ENCODE data around the gene WDFY4. TPM values are rescaled to one million over a fixed set of nuclear protein-coding genes. Genes with fewer than 3 reads are reported as not detected.

Gene WDFY4
- total and polyA plus RNA-seq, 2 of the 4 experiments (the other 2 are of a cell fraction), result not detected

DNA sequence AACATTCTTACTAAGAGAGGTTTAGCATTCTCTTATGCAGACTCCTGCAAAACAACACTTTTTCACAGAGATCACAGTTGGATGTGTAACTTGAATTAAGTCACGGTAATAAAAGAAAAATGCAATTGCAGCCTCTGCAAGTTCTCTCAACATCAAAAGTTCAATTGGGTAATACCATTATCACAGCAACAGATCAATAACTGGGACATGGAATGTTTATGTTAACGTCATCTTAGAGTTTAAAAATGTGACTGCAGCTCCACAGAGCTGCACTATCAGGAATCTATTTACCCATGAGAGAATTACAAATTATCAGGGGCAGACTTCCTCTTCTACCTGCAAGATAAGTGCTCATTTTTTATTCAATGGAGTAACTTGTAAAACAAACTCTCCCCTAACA, 344.0 kb downstream of the WDFY4 start:
- no peak overlapping the region for H3K23ac ChIP-seq (ENCODE audit: low read depth, low read length)
- no peak overlapping the region for H3K14ac ChIP-seq (replicated peaks; ENCODE audit: low read depth, low read length)
- H3K4me2 ChIP-seq (ENCODE audit: low read depth, low read length), result no peak overlapping the region
- H2AK5ac ChIP-seq (ENCODE audit: low read depth, low read length), result no peak overlapping the region
- no peak overlapping the region for H4K8ac ChIP-seq (ENCODE audit: low read depth in 2 of 2, low read length in 2 of 2)
- ATAC-seq (ENCODE audit: low read depth) (no peak), DNase-seq (no peak)
- H3K9ac ChIP-seq (ENCODE audit: low read depth, low read length), result no peak overlapping the region
- H2BK120ac ChIP-seq (ENCODE audit: low read depth, low read length), result no peak overlapping the region
- H3K36me3 ChIP-seq (ENCODE audit: control insufficient read depth, insufficient read depth, low read length), result peaks cover 6% of the 10 kb centered on the region; the same call in 1 of the 2 replicates
- no peak overlapping the region for H2BK15ac ChIP-seq (ENCODE audit: low read depth, low read length)
- H4K5ac ChIP-seq (ENCODE audit: low read depth, low read length), result no peak overlapping the region
- H3K4me1 ChIP-seq (ENCODE audit: control insufficient read depth, insufficient read depth, low read length), result peaks cover 3% of the 10 kb centered on the region; the same call in 1 of the 2 replicates
- in situ Hi-C loops (cut with MboI; ENCODE audit: low sequenced_read_pairs) (no loop called here), intact Hi-C loops (cut with micrococcal nuclease) (no loop called here), dilution Hi-C loops (cut with HindIII; ENCODE audit: low sequenced_read_pairs, unreplicated experiment) (no loop called here)
- POLR2A ChIA-PET (ENCODE audit: unreplicated experiment), result no interaction called here
- H3K4ac ChIP-seq (ENCODE audit: low read depth, low read length), result no peak overlapping the region
- H2AFZ ChIP-seq (replicated peaks; ENCODE audit: low read length, poor library complexity), result no peak overlapping the region
- no peaks in the 10 kb centered on the region for H3K79me1 ChIP-seq (ENCODE audit: low read depth in 1 of 2, low read length in 2 of 2)
- H3K18ac ChIP-seq (ENCODE audit: low read depth, low read length), result no peak overlapping the region
- TF ChIP-seq RCOR1 (IDR thresholded peaks at IDR 0.05; ENCODE audit: insufficient replicate concordance, low read length) (no peak), FOS (IDR thresholded peaks at IDR 0.05; ENCODE audit: low read depth, low read length) (no peak), NFE2L2 (IDR thresholded peaks at IDR 0.05; ENCODE audit: low read depth, low read length) (no peak), CHD1 (IDR thresholded peaks at IDR 0.05; ENCODE audit: low read depth, low read length) (no peak), SMC3 (IDR thresholded peaks at IDR 0.05; ENCODE audit: low read depth, low read length) (no peak), CEBPB (IDR thresholded peaks at IDR 0.05; ENCODE audit: low read depth, low read length) (no peak)
- TF ChIP-seq, protein P1, sequence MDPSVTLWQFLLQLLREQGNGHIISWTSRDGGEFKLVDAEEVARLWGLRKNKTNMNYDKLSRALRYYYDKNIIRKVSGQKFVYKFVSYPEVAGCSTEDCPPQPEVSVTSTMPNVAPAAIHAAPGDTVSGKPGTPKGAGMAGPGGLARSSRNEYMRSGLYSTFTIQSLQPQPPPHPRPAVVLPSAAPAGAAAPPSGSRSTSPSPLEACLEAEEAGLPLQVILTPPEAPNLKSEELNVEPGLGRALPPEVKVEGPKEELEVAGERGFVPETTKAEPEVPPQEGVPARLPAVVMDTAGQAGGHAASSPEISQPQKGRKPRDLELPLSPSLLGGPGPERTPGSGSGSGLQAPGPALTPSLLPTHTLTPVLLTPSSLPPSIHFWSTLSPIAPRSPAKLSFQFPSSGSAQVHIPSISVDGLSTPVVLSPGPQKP (IDR thresholded peaks at IDR 0.05; ENCODE audit: borderline replicate concordance, low read depth, low read length), result no peak
- H3K4me3 ChIP-seq (ENCODE audit: insufficient read depth, low read depth, low read length), result no peak overlapping the region
- no peaks in the 10 kb centered on the region for H4K20me1 ChIP-seq (ENCODE audit: insufficient read depth, low read length)
- H4K91ac ChIP-seq (ENCODE audit: insufficient read depth, low read depth, low read length), result no peak overlapping the region
- H2AK9ac ChIP-seq (replicated peaks; ENCODE audit: low read depth, low read length, poor library complexity), result no peak overlapping the region
- no TSS peak for BruUV-seq (replicated peaks)
- H2BK5ac ChIP-seq (ENCODE audit: low read depth, low read length, poor library complexity, severe bottlenecking), result no peak overlapping the region
- no peak overlapping the region for H3K27ac ChIP-seq (ENCODE audit: insufficient read depth, low read length)
- no CpG with 5 or more reads among the region's 2 CpGs for WGBS, 2 experiments (ENCODE audit: extremely low coverage in 2 of 2, insufficient read length in 1 of 2)
- no peak overlapping the region for H3K56ac ChIP-seq (ENCODE audit: extremely low read depth, insufficient read depth, low read length)
- peaks cover 5% of the 10 kb centered on the region; the same call in 1 of the 2 replicates for H3K9me1 ChIP-seq (ENCODE audit: insufficient read depth, low read length)
- no peaks in the 10 kb centered on the region for H3K27me3 ChIP-seq (ENCODE audit: control insufficient read depth, insufficient read depth, low read length)
- CTCF ChIA-PET, result no interaction called here
- no peak overlapping the region for H2BK20ac ChIP-seq (ENCODE audit: low read depth, low read length)
- no peaks in the 10 kb centered on the region for H3K9me3 ChIP-seq (ENCODE audit: control insufficient read depth, insufficient read depth, low read length)

All from IMR-90 (cell line).